Measurements from ENCODE around the gene UQCRC1. TPM values are rescaled to one million over a fixed set of nuclear protein-coding genes. Genes with fewer than 3 reads are reported as not detected.

The UQCRC1 gene
- total and polyA plus RNA-seq, 2 donors from 2014 or later, result 207 to 584 TPM

DNA sequence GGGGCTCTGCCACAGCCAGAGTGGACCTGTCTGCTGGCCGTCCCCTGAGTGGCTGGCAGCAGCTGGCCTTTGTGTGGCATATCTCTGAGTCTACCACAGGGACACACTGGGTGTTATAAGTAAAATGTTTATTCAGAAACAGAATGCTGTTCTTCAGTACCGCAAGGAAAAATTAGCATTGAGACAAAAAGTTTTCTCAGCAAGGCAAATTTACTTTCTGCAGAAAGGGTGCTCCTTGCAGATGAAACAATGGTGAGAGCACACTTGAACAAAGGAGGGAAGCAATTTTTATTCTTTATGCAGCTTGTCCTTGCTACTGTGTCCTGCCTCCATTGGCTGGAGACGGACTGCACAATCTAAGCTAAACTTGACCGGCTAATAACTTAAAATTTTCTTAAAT, 8.1 kb upstream of the UQCRC1 start:
- Histone ChIP-seq H3K36me3 (ENCODE audit: control insufficient read depth in 2 of 3, insufficient read depth in 3 of 3, low read length in 3 of 3) (no peaks in the 10 kb centered on the region), H3K27me3 (ENCODE audit: control insufficient read depth, insufficient read depth, low read length) (no peaks in the 10 kb centered on the region), H3K4me1 (ENCODE audit: control insufficient read depth in 2 of 3, insufficient read depth in 2 of 3, low read depth in 1 of 3, low read length in 3 of 3) (no peaks in the 10 kb centered on the region), H3K4me3 (ENCODE audit: low read length in 3 of 3) (no peak overlapping the region), H3K9me3 (ENCODE audit: control insufficient read depth in 2 of 3, insufficient read depth in 1 of 3, low read length in 3 of 3) (peaks cover 0 to 8% (median 1%) of the 10 kb centered on the region in 3 donors), H3K27ac (ENCODE audit: low read depth in 2 of 2, low read length in 2 of 2) (no peak overlapping the region), H3K9ac (ENCODE audit: low read length in 3 of 3) (no peak overlapping the region)
- TF ChIP-seq, protein P1, sequence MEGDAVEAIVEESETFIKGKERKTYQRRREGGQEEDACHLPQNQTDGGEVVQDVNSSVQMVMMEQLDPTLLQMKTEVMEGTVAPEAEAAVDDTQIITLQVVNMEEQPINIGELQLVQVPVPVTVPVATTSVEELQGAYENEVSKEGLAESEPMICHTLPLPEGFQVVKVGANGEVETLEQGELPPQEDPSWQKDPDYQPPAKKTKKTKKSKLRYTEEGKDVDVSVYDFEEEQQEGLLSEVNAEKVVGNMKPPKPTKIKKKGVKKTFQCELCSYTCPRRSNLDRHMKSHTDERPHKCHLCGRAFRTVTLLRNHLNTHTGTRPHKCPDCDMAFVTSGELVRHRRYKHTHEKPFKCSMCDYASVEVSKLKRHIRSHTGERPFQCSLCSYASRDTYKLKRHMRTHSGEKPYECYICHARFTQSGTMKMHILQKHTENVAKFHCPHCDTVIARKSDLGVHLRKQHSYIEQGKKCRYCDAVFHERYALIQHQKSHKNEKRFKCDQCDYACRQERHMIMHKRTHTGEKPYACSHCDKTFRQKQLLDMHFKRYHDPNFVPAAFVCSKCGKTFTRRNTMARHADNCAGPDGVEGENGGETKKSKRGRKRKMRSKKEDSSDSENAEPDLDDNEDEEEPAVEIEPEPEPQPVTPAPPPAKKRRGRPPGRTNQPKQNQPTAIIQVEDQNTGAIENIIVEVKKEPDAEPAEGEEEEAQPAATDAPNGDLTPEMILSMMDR (IDR thresholded peaks at IDR 0.05; ENCODE audit: borderline replicate concordance, extremely low read depth, insufficient read depth), result no peak
- FAIRE-seq, result no peak
- DNase-seq, result no peak
- intact Hi-C loops (cut with DNase I), result no loop called here

DNA sequence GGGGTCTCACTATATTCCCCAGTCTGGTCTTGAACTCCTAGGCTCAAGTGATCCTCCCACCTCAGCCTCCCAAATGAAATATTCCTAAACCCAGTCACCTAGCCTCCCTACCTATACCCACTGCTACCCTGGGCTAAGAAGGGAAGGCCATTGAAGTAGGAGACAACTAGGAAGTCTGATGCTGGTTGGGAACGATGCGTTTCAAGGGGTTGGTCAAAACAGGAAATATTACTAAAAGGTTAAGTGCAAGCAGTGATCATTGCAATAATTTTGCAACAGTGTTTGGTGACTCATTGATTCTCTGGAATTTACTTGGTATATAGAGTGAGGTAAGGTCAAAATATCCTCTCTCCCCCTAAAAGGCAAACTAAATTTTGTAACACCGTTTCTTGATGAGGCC, 4.6 kb upstream of the UQCRC1 start:
- H3K4me1 ChIP-seq (ENCODE audit: control insufficient read depth in 2 of 3, insufficient read depth in 2 of 3, low read depth in 1 of 3, low read length in 3 of 3), result no peaks in the 10 kb centered on the region
- FAIRE-seq (no peak), DNase-seq (no peak)
- no peak overlapping the region for H3K27ac ChIP-seq (ENCODE audit: low read depth in 2 of 2, low read length in 2 of 2)
- H3K9ac ChIP-seq (ENCODE audit: low read length in 3 of 3), result no peak overlapping the region
- intact Hi-C loops (cut with DNase I), result no loop called here
- no peaks in the 10 kb centered on the region for H3K27me3 ChIP-seq (ENCODE audit: control insufficient read depth, insufficient read depth, low read length)
- H3K9me3 ChIP-seq (ENCODE audit: control insufficient read depth in 2 of 3, insufficient read depth in 1 of 3, low read length in 3 of 3), result peaks cover 0 to 8% (median 1%) of the 10 kb centered on the region in 3 donors
- TF ChIP-seq, protein P1 (IDR thresholded peaks at IDR 0.05; ENCODE audit: borderline replicate concordance, extremely low read depth, insufficient read depth), result no peak
- H3K36me3 ChIP-seq (ENCODE audit: control insufficient read depth in 2 of 3, insufficient read depth in 3 of 3, low read length in 3 of 3), result no peaks in the 10 kb centered on the region
- no peak overlapping the region for H3K4me3 ChIP-seq (ENCODE audit: low read length in 3 of 3)

DNA sequence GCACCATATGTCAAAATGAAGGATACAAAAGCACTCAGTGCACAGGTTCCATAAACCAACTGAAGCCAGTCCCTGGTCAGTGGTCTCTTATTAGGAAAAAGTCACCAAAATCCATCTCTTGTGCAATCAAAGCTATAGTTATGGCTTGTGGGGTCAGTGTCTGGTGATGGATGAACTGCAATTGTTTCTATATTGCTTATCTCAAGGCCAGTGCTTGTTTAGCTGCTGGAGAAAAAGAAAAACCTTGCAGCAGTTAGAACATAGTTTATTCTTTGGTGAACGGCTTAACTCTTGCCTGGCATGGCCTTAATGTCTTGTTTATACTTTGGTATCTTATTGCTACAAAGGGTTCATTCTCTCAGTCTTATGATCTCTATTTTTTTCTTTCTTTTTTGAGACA, 2.9 kb upstream of the UQCRC1 start:
- TF ChIP-seq, protein P1 (IDR thresholded peaks at IDR 0.05; ENCODE audit: borderline replicate concordance, extremely low read depth, insufficient read depth), result no peak
- DNase-seq (no peak), FAIRE-seq (no peak)
- no peaks in the 10 kb centered on the region for H3K36me3 ChIP-seq (ENCODE audit: control insufficient read depth in 2 of 3, insufficient read depth in 3 of 3, low read length in 3 of 3)
- no peak overlapping the region for H3K4me3 ChIP-seq (ENCODE audit: low read length in 3 of 3)
- no peak overlapping the region for H3K27ac ChIP-seq (ENCODE audit: low read depth in 2 of 2, low read length in 2 of 2)
- no peak overlapping the region for H3K9ac ChIP-seq (ENCODE audit: low read length in 3 of 3)
- no peaks in the 10 kb centered on the region for H3K27me3 ChIP-seq (ENCODE audit: control insufficient read depth, insufficient read depth, low read length)
- H3K4me1 ChIP-seq (ENCODE audit: control insufficient read depth in 2 of 3, insufficient read depth in 2 of 3, low read depth in 1 of 3, low read length in 3 of 3), result peaks cover 0 to 9% (median 0%) of the 10 kb centered on the region in 3 donors
- intact Hi-C loops (cut with DNase I), result no loop called here
- peaks cover 0 to 4% (median 0%) of the 10 kb centered on the region in 3 donors for H3K9me3 ChIP-seq (ENCODE audit: control insufficient read depth in 2 of 3, insufficient read depth in 1 of 3, low read length in 3 of 3)

DNA sequence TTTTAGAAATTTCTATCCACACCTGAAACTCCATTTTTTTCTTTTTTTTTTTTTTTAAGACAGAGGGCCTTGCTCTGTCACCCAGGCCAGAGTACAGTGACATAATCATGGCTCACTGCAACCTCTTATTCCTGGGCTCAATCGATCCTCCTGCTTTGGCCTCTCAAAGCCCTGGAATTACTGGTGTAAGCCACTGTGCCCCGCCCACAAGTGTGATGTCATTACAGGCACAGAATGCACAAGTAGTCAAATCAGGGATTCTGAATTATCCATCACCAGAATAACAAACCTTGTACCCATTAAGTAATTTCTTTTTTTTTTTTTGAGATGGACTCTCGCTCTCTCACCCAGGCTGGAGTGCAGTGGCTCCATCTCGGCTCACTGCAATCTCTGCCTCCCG, 1.9 kb downstream of the UQCRC1 start:
- Histone ChIP-seq H3K9ac (ENCODE audit: low read length in 3 of 3) (no peak overlapping the region), H3K27me3 (ENCODE audit: control insufficient read depth, insufficient read depth, low read length) (no peaks in the 10 kb centered on the region), H3K36me3 (ENCODE audit: control insufficient read depth in 2 of 3, insufficient read depth in 3 of 3, low read length in 3 of 3) (peaks cover 6 to 38% (median 32%) of the 10 kb centered on the region in 3 donors), H3K4me3 (ENCODE audit: low read length in 3 of 3) (no peak overlapping the region), H3K9me3 (ENCODE audit: control insufficient read depth in 2 of 3, insufficient read depth in 1 of 3, low read length in 3 of 3) (no peaks in the 10 kb centered on the region), H3K4me1 (ENCODE audit: control insufficient read depth in 2 of 3, insufficient read depth in 2 of 3, low read depth in 1 of 3, low read length in 3 of 3) (peaks cover 0 to 9% (median 0%) of the 10 kb centered on the region in 3 donors), H3K27ac (ENCODE audit: low read depth in 2 of 2, low read length in 2 of 2) (no peak overlapping the region)
- intact Hi-C loops (cut with DNase I), result no loop called here
- TF ChIP-seq, protein P1 (IDR thresholded peaks at IDR 0.05; ENCODE audit: borderline replicate concordance, extremely low read depth, insufficient read depth), result no peak
- FAIRE-seq (no peak), DNase-seq (no peak)

All from kidney (tissue), 14 donors.